ENCODE data around the gene SHISA5. TPM values are rescaled to one million over a fixed set of nuclear protein-coding genes. Genes with fewer than 3 reads are reported as not detected.
"Not testable (repeated sequence)": the region's sequence is repeated elsewhere in the genome, so short reads cannot be mapped to it uniquely, and the experiment has no call there.

SHISA5 gene
- total RNA-seq, 1 experiment from 2014 or later = 226 TPM

DNA sequence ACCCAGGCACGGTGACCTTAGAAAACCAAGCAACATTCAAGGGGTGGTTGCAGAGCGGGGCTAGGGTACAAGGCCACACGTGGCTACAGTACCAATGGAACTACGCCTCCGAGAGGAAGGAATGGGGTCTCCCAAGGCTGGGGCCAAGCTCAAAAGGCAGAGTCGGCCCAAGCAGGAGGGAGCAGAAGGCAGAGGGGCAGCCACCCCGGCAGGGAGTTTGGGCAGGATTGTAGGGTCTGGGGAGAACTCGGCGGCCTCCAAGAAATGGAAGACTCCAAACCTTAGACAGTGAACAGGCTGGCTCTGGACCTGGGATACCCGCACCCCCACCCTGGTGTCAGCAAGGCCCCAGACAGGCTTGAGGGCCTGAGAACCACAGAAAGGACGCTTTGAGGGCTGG is 28.8 kb downstream of the SHISA5 start:
- H3K27me3 Mint-ChIP-seq (ENCODE audit: insufficient read depth, unreplicated experiment) = no peaks in the 10 kb centered on the region
- H3K9me3 Mint-ChIP-seq (ENCODE audit: unreplicated experiment) = no peaks in the 10 kb centered on the region
- peaks cover 18% of the 10 kb centered on the region for H3K36me3 Mint-ChIP-seq (ENCODE audit: insufficient read depth, unreplicated experiment)
- peak overlapping the region; percentile 38 for H3K4me3 Mint-ChIP-seq (ENCODE audit: unreplicated experiment)
- H3K27ac Mint-ChIP-seq (ENCODE audit: unreplicated experiment) = peak overlapping the region; percentile 78
- Histone ChIP-seq H3K27me3 (replicated peaks; ENCODE audit: control insufficient read depth, insufficient read depth, low read length) (no peaks in the 10 kb centered on the region), H3K9me3 (no peaks in the 10 kb centered on the region), H3K4me3 (ENCODE audit: low read depth, low read length) (no peak overlapping the region), H3K36me3 (ENCODE audit: control insufficient read depth, insufficient read depth, low read length) (no peaks in the 10 kb centered on the region), H3K4me1 (peaks cover 21% of the 10 kb centered on the region; the same call in 1 of the 2 replicates)
- POLR2A ChIA-PET = no interaction called here
- TF ChIP-seq, protein P1, sequence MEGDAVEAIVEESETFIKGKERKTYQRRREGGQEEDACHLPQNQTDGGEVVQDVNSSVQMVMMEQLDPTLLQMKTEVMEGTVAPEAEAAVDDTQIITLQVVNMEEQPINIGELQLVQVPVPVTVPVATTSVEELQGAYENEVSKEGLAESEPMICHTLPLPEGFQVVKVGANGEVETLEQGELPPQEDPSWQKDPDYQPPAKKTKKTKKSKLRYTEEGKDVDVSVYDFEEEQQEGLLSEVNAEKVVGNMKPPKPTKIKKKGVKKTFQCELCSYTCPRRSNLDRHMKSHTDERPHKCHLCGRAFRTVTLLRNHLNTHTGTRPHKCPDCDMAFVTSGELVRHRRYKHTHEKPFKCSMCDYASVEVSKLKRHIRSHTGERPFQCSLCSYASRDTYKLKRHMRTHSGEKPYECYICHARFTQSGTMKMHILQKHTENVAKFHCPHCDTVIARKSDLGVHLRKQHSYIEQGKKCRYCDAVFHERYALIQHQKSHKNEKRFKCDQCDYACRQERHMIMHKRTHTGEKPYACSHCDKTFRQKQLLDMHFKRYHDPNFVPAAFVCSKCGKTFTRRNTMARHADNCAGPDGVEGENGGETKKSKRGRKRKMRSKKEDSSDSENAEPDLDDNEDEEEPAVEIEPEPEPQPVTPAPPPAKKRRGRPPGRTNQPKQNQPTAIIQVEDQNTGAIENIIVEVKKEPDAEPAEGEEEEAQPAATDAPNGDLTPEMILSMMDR (IDR thresholded peaks at IDR 0.05; ENCODE audit: insufficient read depth in 1 of 2, low read depth in 1 of 2, low read length in 1 of 2, severe bottlenecking in 1 of 2, unreplicated experiment in 1 of 2) = no peak
- peaks cover 15% of the 10 kb centered on the region for H3K4me1 Mint-ChIP-seq (ENCODE audit: low read depth, unreplicated experiment)
- CTCF ChIA-PET = no interaction called here
- no peak for DNase-seq
- no TSS peak for BruUV-seq (replicated peaks)
- intact Hi-C loops (cut with micrococcal nuclease; ENCODE audit: unreplicated experiment) = no loop called here

DNA sequence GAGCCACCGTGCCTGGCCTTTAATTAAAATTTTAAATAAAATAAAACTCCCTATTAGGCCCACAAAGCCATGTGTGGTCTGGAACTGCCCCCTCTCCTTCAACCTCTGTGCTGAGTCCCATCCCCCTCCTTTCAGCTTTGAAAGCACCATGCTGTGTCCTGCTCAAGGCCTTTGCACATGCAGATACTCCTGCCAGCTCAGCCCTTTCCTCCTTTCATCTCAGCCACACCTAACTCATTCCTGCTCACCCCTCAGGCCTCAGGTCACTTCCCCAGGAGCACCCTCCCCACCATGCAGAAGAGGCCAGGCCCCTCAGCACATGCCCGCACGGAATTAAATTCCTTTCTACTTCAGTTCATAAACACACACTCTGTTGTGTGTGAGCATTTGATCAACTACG is 29.4 kb downstream of the SHISA5 start:
- TF ChIP-seq, protein P1 (IDR thresholded peaks at IDR 0.05; ENCODE audit: insufficient read depth in 1 of 2, low read depth in 1 of 2, low read length in 1 of 2, severe bottlenecking in 1 of 2, unreplicated experiment in 1 of 2) = no peak
- peaks cover 20% of the 10 kb centered on the region for H3K4me1 Mint-ChIP-seq (ENCODE audit: low read depth, unreplicated experiment)
- H3K27me3 ChIP-seq (replicated peaks; ENCODE audit: control insufficient read depth, insufficient read depth, low read length) = no peaks in the 10 kb centered on the region
- H3K9me3 ChIP-seq = no peaks in the 10 kb centered on the region
- H3K4me3 Mint-ChIP-seq (ENCODE audit: unreplicated experiment) = peak overlapping the region; percentile 38
- no peak overlapping the region for H3K4me3 ChIP-seq (ENCODE audit: low read depth, low read length)
- H3K36me3 ChIP-seq (ENCODE audit: control insufficient read depth, insufficient read depth, low read length) = no peaks in the 10 kb centered on the region
- peak in 1 of 2 experiments; percentile 65 for DNase-seq
- intact Hi-C loops (cut with micrococcal nuclease; ENCODE audit: unreplicated experiment) = no loop called here
- peaks cover 22% of the 10 kb centered on the region; the same call in 1 of the 2 replicates for H3K4me1 ChIP-seq
- ChIA-PET POLR2A (no interaction called here), CTCF (interaction anchor here (2.9 kb wide), 1 partner anchor 33 kb away, joined by 77 read pairs; no protein-coding TSS in a partner anchor)
- no TSS peak for BruUV-seq (replicated peaks)
- H3K27ac Mint-ChIP-seq (ENCODE audit: unreplicated experiment) = peak overlapping the region; percentile 78
- H3K9me3 Mint-ChIP-seq (ENCODE audit: unreplicated experiment) = no peaks in the 10 kb centered on the region
- H3K27me3 Mint-ChIP-seq (ENCODE audit: insufficient read depth, unreplicated experiment) = no peaks in the 10 kb centered on the region
- peaks cover 23% of the 10 kb centered on the region for H3K36me3 Mint-ChIP-seq (ENCODE audit: insufficient read depth, unreplicated experiment)

DNA sequence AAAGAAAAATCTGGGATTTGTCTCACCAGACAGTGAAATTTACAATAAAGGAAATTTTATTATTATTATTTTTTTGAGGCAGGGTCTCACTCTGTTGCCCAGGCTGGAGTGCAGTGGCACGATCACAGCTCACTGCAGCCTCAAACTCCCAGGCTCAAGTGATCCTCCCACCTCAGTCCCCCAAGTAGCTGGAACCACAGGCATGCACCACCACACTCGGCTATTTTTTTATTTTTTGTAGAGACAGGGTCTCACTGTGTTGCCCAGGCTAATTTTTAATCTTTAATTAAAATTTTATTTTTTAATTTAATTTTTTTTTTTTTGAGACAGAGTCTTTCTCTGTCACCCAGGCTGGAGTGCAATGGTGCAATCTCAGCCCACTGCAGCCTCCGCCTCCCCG is 29.9 kb downstream of the SHISA5 start:
- H3K9me3 Mint-ChIP-seq (ENCODE audit: unreplicated experiment); DNase-seq; H3K9me3 ChIP-seq; intact Hi-C loops (cut with micrococcal nuclease; ENCODE audit: unreplicated experiment); H3K27me3 ChIP-seq (replicated peaks; ENCODE audit: control insufficient read depth, insufficient read depth, low read length); H3K36me3 ChIP-seq (ENCODE audit: control insufficient read depth, insufficient read depth, low read length); H3K4me3 ChIP-seq (ENCODE audit: low read depth, low read length); H3K27me3 Mint-ChIP-seq (ENCODE audit: insufficient read depth, unreplicated experiment): not testable (repeated sequence)
- POLR2A ChIA-PET = interaction anchor here (0.7 to 2.1 kb wide), 10 partner anchors 9 to 243 kb away, joined by 3 to 21 read pairs (median 4); partner anchors contain the start of genes ATRIP, CCDC51, IP6K2 and TMA7
- CTCF ChIA-PET = interaction anchor here (0.7 to 2.9 kb wide), 16 partner anchors 8 to 188 kb away, joined by 3 to 77 read pairs (median 7); partner anchors contain the start of genes ATRIP, CELSR3, PFKFB4 and SHISA5
- peaks cover 22% of the 10 kb centered on the region; the same call in 1 of the 2 replicates for H3K4me1 ChIP-seq
- Mint-ChIP-seq H3K27ac (ENCODE audit: unreplicated experiment) (peak overlapping the region; percentile 97), H3K4me1 (ENCODE audit: low read depth, unreplicated experiment) (peaks cover 20% of the 10 kb centered on the region), H3K36me3 (ENCODE audit: insufficient read depth, unreplicated experiment) (peaks cover 29% of the 10 kb centered on the region), H3K4me3 (ENCODE audit: unreplicated experiment) (peak overlapping the region; percentile 88)
- BruUV-seq (replicated peaks) = TSS peak; percentile 89
